ENCODE results near the gene TNF.

- no peak for TF ChIP-seq POLR2A (IDR thresholded peaks at IDR 0.05)
- TF ChIP-seq CTCF (IDR thresholded peaks at IDR 0.05 in 8 of 11, conservative IDR thresholded peaks at IDR 0.05 in 3 of 11): no peak
Measured at GRCh38 chr6:31573239-31574105, 1.9 kb upstream of the TNF start.
